HUES48 (cell line): ENCODE results near the gene EVI5.

ENCODE experiments used
- H3K27ac ChIP-seq: one replicate; pipeline ENCODE4 v1.7.0; 2013; ENCODE audit warnings: low read depth, low read length, inconsistent platforms
- H3K27me3 ChIP-seq: 2 replicates; pipeline ENCODE4 v1.6.1; 2013; ENCODE audit warnings: mild to moderate bottlenecking, low read length; ENCODE audit not compliant: control insufficient read depth, insufficient read depth
- H3K36me3 ChIP-seq: 2 replicates; pipeline ENCODE4 v1.6.1; 2013; ENCODE audit warnings: low read length; ENCODE audit not compliant: control insufficient read depth, insufficient read depth
- H3K4me1 ChIP-seq: 2 replicates; pipeline ENCODE4 v1.6.1; 2013; ENCODE audit warnings: mild to moderate bottlenecking, low read length; ENCODE audit not compliant: control insufficient read depth, insufficient read depth
- H3K4me3 ChIP-seq: 2 replicates; pipeline ENCODE4 v1.5.1; 2013; ENCODE audit warnings: mild to moderate bottlenecking, low read depth, low read length
- H3K9ac ChIP-seq: 2 replicates; pipeline ENCODE4 v1.6.1; 2013; ENCODE audit warnings: mild to moderate bottlenecking, low read depth, low read length, moderate library complexity
- H3K9me3 ChIP-seq: 2 replicates; pipeline ENCODE4 v1.6.1; 2013; ENCODE audit warnings: low read length; ENCODE audit not compliant: control insufficient read depth, insufficient read depth

EVI5 gene

DNA sequence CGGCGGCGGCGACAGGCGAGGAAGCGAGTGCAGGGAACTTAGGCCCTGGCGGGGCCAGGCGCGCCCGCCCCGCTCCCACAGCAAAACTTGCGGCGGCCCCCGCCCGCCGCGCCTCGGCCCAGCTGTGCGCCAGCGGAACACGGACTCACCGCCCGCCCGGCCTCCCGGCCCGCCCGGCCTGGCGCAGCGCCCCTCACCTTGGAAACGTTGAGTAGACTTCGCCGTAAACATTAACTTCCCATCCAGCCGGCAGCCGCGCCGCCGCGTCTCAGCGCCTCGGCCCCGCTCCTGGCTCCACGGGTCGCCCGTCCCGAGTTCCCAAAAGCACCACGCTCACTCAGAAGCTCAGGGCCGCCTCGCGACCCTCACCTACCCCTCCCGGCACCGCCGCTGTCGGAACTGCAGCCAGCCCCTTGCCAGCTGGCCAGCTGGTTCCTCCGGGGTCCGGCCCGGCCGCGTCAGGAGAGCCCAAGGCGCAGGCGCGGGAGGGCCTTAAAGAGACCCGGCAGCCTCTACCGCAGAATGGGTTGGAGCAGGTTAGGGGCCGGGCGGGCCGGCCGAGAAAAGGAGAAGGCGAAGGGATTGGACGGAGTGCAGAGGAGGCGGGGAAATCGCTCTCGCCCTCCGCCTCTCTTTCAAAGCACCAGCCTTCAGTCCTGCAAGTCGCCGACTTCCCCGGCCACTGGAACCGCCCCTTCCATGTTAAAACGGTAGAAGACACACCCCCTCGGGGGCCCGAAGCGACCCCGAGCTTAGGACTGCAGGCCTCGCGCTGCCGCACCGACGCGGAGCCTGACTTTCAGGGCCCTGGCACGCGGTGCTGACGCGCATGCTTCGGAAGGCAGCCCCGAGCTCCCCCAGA lies at the start of gene EVI5:
EVI5 (minus strand) TSS at position 470 of the 862 bp plus-strand sequence. CDS start 48,562 bp downstream, outside the sequence.
- Histone ChIP-seq H3K9ac (peak within 1 kb of the TSS; percentile 72; the same call in 1 of the 2 replicates), H3K9me3 (no peaks in the 10 kb centered on the region), H3K4me3 (peak within 1 kb of the TSS; percentile 85), H3K27ac (peak within 1 kb of the TSS; percentile 90), H3K36me3 (no peaks in the 10 kb centered on the region), H3K27me3 (no peaks in the 10 kb centered on the region; the same call in 1 of the 2 replicates), H3K4me1 (0 out of 2 replicates have a peak, but pooled peaks cover 4% of the 10 kb centered on the region)

GRCh38 chr1:92834617-92835016 lies 49.7 kb upstream of the EVI5 start:
- Histone ChIP-seq H3K9ac (peak overlapping the region; percentile 1; the same call in 1 of the 2 replicates), H3K27me3 (no peaks in the 10 kb centered on the region), H3K4me3 (peak overlapping the region; percentile 93; the same call in 1 of the 2 replicates), H3K9me3 (no peaks in the 10 kb centered on the region), H3K27ac (no peak overlapping the region), H3K36me3 (peaks cover 67% of the 10 kb centered on the region), H3K4me1 (peaks cover 8% of the 10 kb centered on the region)

GRCh38 chr1:92833840-92834239 lies 48.9 kb upstream of the EVI5 start:
- peaks cover 60% of the 10 kb centered on the region for H3K36me3 ChIP-seq
- H3K27ac ChIP-seq, result peak overlapping the region; percentile 50
- peak overlapping the region; percentile 93 for H3K4me3 ChIP-seq
- peaks cover 8% of the 10 kb centered on the region for H3K4me1 ChIP-seq
- H3K9ac ChIP-seq, result peak overlapping the region; percentile 100
- no peaks in the 10 kb centered on the region for H3K9me3 ChIP-seq
- H3K27me3 ChIP-seq, result no peaks in the 10 kb centered on the region

DNA sequence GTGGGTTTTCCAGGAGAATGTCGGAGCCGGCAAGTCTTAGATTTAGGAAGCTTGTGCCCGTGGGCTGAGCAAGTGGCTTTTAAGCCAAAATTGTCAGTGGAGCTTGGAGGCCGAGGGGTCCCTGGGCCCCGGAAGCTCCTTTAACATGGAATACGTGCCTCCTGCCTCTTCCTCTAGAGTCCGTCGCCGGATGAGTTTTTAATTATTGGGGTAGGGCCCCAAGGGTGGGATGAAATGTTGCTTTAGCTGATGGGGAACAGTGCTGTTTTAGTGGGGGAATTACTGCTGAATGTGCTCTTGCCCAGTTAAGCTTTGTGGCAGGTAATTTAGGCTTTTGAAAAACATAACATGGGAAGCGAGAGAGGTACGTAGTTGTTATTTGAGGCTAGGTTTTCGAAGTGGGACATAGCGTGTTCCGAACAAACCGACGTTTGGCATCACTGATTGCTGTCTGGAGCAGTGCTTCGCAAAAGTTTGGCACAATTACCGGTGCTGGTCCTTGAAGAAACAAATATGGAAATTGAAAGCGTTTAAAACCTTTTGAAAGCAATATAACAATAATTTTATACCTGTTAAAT lies 47.7 kb upstream of the EVI5 start:
- H3K27ac ChIP-seq, result peak overlapping the region; percentile 95
- no peaks in the 10 kb centered on the region for H3K27me3 ChIP-seq
- H3K4me3 ChIP-seq, result peak overlapping the region; percentile 93
- H3K9ac ChIP-seq, result peak overlapping the region; percentile 100
- peaks cover 47% of the 10 kb centered on the region for H3K36me3 ChIP-seq
- H3K9me3 ChIP-seq, result no peaks in the 10 kb centered on the region
- H3K4me1 ChIP-seq, result peaks cover 8% of the 10 kb centered on the region

DNA sequence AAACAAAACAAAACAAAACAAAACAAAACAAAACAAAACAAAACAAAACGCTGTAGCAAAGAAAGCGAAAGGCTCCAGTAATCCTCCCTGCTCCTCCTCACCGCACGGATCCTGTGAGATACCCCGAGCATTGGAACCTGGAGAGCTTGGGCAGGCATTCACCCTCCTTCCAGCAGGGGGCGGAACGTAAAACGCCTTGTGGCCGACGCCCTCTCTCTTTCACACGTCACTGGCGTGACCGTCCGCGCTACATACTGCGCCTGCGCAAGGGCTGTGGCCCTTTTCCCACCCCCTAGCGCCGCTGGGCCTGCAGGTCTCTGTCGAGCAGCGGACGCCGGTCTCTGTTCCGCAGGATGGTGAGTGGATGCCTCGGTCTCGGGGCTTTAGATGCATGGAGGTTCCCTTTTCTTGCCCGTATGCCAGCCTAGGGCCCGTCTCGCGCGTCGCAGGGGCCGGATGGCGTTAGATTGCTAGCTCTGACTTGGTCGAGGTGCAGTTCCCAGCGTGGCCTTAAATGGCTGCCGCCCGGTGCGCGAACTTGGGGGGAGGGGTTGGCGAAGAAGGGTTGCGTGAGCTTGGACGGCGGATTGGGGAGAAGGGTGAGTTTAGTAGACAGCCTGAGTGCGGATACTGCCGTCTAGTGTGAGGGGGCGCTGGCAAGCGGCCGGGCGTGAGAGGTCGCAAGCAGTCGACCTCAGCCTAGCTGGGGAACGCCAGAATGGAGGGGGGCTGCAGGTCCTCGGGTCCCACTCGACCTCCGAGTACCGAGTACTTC lies 47.0 kb upstream of the EVI5 start, which contains the start of gene RPL5:
RPL5 (plus strand) TSS at position 279 of the 775 bp plus-strand sequence; CDS start at position 354, 75 bp downstream.
- H3K27ac ChIP-seq, result peak within 1 kb of the TSS; percentile 95
- peaks cover 8% of the 10 kb centered on the region for H3K4me1 ChIP-seq
- no peaks in the 10 kb centered on the region for H3K27me3 ChIP-seq
- peak within 1 kb of the TSS; percentile 93 for H3K4me3 ChIP-seq
- no peaks in the 10 kb centered on the region for H3K9me3 ChIP-seq
- H3K9ac ChIP-seq, result peak within 1 kb of the TSS; percentile 100
- peaks cover 41% of the 10 kb centered on the region for H3K36me3 ChIP-seq

DNA sequence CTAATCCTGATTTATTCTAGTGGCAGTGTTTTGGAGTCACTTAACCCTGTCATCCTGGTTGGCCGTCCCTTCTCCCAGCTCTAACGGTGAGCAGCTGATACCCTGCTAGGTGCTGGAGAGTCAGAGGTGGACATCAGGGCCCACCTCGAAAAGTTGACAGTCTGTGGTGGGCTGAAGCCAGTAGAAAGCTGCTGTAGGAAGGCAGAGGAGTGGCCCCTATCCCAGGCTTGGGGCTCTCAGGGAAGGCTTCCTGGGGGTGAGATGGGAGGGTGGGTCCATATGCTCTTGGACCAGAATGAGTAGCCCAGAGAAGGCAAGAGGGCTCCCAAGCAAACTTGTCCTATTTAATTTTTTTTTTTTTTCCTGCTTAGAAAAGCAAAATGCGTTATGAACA lies 46.5 kb upstream of the EVI5 start:
- Histone ChIP-seq H3K9me3 (no peaks in the 10 kb centered on the region), H3K27ac (no peak overlapping the region), H3K9ac (no peak overlapping the region), H3K27me3 (no peaks in the 10 kb centered on the region), H3K4me3 (peak overlapping the region; percentile 93), H3K36me3 (peaks cover 35% of the 10 kb centered on the region), H3K4me1 (peaks cover 8% of the 10 kb centered on the region)

- Histone ChIP-seq H3K27me3 (no peaks in the 10 kb centered on the region), H3K4me3 (no peak overlapping the region), H3K36me3 (no peaks in the 10 kb centered on the region), H3K27ac (no peak overlapping the region), H3K9ac (no peak overlapping the region), H3K4me1 (no peaks in the 10 kb centered on the region), H3K9me3 (no peaks in the 10 kb centered on the region)
These were observed 41.9 kb upstream of the EVI5 start for GRCh38 chr1:92826792-92827191.

DNA sequence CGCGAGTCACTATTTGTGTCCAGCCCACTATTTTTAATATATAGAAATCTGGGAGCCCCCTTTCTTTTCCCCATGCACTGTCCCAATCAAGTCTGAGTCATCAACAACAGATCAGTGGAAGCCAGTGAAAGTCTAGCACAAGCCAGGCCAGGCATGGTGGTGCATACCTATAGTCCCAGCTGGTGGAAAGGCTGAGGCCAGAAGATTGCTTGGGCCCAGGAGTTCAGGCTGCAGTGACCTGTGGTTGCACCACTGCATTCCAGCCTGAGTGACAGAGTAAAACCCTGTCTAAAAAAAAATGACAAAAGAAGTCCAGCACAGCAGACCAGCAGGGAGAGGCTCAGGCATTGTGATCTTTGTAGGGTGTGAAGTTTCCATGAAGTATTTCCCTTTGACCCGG lies 38.0 kb upstream of the EVI5 start:
- no peak overlapping the region for H3K4me3 ChIP-seq
- no peaks in the 10 kb centered on the region for H3K9me3 ChIP-seq
- no peaks in the 10 kb centered on the region for H3K36me3 ChIP-seq
- H3K4me1 ChIP-seq, result no peaks in the 10 kb centered on the region
- H3K27me3 ChIP-seq, result no peaks in the 10 kb centered on the region
- H3K9ac ChIP-seq, result no peak overlapping the region
- H3K27ac ChIP-seq, result no peak overlapping the region

DNA sequence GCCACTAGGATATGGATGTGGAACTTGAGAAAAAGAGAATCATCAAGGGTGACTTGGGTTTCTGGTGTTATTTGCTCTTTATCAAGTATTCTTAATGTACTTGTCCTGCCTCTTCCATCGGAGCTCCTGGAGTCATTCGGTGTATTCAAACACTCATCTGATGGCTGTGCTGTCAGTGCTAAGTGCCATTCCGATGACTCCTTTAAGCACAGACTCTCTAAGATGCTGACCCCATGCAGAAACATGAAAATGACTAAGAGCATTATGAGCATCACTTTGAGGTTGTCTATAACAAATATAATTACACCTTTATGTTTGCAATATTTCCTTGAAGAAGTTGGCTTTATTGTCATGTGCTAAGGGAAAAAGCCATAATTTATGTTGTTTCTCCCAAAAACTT lies 35.6 kb upstream of the EVI5 start:
- Histone ChIP-seq H3K4me1 (no peaks in the 10 kb centered on the region), H3K9me3 (no peaks in the 10 kb centered on the region), H3K27me3 (no peaks in the 10 kb centered on the region), H3K36me3 (no peaks in the 10 kb centered on the region), H3K9ac (no peak overlapping the region), H3K27ac (no peak overlapping the region), H3K4me3 (no peak overlapping the region)

- Histone ChIP-seq H3K36me3 (no peaks in the 10 kb centered on the region), H3K4me3 (no peak overlapping the region), H3K27ac (no peak overlapping the region), H3K9me3 (no peaks in the 10 kb centered on the region), H3K27me3 (no peaks in the 10 kb centered on the region), H3K4me1 (no peaks in the 10 kb centered on the region), H3K9ac (no peak overlapping the region)
These were observed 35.1 kb upstream of the EVI5 start for GRCh38 chr1:92820024-92820423.
